ENCODE measurements around the gene ME1.
"Not testable (repeated sequence)": the region's sequence is repeated elsewhere in the genome, so short reads cannot be mapped to it uniquely, and the experiment has no call there.

The ME1 gene

DNA sequence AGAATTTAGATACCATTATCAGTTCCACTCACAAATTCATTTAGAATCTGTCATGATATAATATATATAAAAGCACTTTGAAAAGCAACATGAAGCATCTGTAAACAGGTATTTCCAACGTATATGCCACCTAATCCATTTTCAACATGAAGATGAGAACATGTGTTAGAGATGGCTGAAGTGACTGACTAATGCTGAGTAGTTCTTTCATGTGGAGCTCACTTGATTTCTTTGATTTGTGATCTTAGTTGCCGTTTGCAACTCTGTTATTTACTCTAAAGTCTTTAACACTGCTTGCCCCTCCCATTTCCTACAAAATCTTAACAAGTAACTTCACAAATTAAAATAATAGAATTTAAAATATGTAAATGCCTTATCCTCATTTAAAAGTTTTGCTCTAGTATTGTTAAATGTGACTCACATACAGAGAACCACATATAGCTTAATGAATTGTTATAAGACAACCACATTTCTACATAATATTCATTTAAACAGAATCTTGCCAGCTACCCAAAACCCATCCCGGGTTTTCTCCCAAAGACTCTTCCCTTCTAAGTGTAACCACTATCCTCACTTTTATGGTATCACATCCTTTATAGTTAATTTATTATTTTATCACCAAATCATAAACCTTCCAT lies 78.3 kb downstream of the ME1 start:
- DNase-seq = no peak

- DNase-seq = no peak
Measured at GRCh38 chr6:83343121-83343520, 87.7 kb downstream of the ME1 start.

DNA sequence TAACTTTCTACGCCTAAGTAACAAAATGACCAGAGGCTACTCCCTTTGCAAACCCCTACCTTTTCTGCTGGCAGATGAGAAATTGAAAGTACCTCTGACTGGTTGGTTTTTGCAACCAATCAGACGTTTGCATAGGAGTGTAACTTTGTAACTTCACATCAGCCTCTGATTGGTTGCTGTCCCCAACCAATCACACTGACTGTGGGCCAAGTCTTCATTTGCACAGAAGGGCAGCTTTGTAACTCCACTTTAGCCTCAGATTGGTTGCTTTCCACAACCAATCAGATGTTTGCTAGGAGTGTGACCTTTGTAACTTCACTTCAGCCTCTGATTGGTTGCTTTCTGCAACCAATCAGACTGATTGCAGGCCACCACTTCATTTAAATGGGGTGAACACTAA lies 89.1 kb downstream of the ME1 start:
- no peak for DNase-seq

DNA sequence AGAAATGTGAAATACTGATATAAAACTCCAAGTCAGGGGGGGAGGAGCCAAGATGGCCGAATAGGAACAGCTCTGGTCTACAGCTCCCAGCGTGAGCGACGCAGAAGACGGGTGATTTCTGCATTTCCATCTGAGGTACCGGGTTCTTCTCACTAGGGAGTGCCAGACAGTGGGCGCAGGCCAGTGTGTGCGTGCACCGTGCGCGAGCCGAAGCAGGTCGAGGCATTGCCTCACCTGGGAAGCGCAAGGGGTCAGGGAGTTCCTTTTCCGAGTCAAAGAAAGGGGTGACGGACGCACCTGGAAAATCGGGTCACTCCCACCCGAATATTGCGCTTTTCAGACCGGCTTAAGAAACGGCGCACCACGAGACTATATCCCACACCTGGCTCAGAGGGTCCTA lies 96.9 kb downstream of the ME1 start:
- not testable (repeated sequence) for DNase-seq

DNA sequence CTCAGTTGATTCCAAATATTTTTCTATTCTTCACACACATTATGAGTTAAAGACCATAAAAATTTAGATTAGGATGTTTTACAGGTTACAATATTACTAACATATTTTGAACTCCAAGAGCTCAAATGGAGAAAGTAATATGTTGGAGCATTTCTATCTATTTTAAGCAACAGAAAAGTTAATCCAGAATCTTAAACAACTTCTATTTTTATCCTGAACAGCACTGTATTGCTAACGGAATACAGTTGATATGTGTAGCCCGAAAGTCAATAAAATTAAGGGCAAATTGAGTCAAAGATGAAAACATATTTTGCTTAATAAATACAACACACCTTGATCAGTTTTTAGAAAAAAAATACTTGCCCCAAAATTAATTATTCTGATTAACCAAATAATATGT lies 97.4 kb downstream of the ME1 start:
- DNase-seq = no peak

DNA sequence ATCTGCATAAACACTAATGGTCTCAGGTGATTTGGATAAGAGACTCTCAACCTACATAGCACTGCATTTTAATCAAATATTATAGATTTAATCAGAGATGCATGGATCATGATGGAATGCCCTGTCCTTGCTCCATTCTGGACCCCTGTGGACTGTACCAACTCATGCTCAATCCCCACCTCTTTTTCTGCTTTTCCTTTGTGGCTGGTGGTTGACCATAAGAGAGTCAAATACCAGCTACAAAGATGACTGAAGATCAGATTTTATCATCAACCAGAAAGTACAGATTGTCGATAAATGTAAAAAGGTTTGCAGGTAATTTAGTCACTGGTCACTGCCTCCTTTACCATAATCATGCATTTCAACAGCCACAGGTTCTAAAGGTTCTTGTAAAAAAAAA lies 116.2 kb downstream of the ME1 start:
- no peak for DNase-seq

GRCh38 chr6:83313882-83314281 lies 117.0 kb downstream of the ME1 start:
- DNase-seq = no peak

GRCh38 chr6:83311231-83311630 lies 119.6 kb downstream of the ME1 start:
- peak; percentile 58 for DNase-seq

GRCh38 chr6:83310046-83310445 lies 120.8 kb downstream of the ME1 start:
- no peak for DNase-seq

DNA sequence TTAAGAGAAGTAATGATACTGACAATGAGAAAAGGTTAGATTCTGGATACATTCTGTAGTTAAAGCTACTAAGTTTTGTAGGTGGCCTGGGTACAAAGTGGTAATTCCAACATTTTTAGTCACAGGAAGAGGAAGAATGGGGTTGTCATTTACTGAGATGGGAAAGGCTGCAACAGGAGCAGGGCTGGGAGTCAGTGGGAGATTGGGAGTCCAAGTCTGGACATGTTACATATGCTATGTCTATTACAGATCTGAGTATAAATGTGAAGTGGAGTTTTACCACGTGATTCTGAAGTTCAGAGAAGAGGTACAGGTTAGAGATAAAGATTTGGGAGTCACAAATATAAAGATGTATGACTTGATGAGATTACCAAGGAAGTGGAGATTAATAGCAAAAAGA lies 121.5 kb downstream of the ME1 start:
- peak; percentile 10 for DNase-seq

- DNase-seq = no peak
Measured at GRCh38 chr6:83308833-83309232, 122.0 kb downstream of the ME1 start.

GRCh38 chr6:83307849-83308248 lies 123.0 kb downstream of the ME1 start:
- no peak for DNase-seq

GRCh38 chr6:83303426-83303825 lies 127.4 kb downstream of the ME1 start:
- no peak for DNase-seq

GRCh38 chr6:83294676-83295075 lies 136.2 kb downstream of the ME1 start:
- no peak for DNase-seq

- DNase-seq = no peak
Measured at GRCh38 chr6:83292900-83293843, 137.7 kb downstream of the ME1 start.

- DNase-seq = not testable (repeated sequence)
Measured at GRCh38 chr6:83287298-83287697, 143.6 kb downstream of the ME1 start.

DNA sequence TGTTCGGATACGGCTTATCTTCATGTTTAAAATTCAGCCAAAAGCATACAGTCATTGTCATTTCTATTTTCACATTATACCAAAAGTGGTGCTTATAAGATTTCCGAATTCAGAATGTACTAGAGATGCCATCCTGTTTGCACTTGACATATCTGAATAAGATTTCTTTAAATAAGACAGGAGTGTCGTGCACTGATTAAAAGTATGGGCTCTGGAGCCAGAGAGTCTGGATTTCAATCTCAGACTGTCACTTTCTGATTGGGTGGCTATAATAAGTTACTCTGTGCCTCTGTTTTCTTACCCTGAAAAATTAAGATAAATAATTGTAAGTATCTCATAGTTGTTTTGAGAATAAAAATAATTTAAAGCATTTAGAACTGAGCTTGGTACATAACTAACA lies 144.9 kb downstream of the ME1 start:
- DNase-seq = no peak

- DNase-seq = peak; percentile 20
Measured at GRCh38 chr6:83273596-83273995, 157.3 kb downstream of the ME1 start.

- peak; percentile 92 for DNase-seq
Measured at GRCh38 chr6:83270971-83271719, 159.7 kb downstream of the ME1 start.

DNA sequence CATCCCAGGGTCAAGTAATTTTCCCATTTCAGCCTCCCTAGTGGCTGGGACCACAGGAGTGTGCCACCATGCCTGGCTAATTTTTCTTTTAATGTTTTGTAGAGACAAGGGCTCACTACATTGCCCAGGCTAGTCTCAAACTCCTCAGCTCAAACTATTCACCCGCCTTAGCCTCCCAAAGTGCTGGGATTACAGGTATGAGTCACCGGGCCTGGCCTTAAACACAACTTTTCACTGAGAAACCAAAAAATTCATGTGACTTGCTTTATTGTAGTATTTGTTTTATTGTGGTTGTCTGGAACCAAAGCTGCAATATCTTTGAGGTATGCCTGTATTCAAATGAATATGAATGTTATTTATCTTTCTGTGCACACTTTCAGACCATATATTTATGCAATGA lies 165.5 kb downstream of the ME1 start:
- peak; percentile 73 for DNase-seq

- no peak for DNase-seq
Measured at GRCh38 chr6:83260577-83260976, 170.3 kb downstream of the ME1 start.

DNA sequence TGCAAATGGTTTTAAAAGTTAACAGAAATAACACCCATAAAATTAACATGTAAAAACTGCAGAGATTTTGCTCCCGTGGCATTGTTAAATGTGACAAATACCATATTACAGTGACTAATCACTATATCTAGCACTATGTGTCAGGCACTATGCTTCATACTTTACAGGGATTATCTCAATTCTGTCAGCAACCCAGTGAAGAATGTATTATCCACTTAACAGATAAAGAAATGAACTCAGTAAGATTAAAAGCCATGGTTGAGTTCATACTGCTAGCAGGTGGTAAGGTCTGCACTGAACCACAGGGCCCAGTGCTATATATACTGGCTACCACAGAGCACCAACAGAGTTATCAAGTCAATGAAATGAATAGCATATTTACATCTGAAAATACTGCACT lies 172.3 kb downstream of the ME1 start:
- peak; percentile 17 for DNase-seq

DNA sequence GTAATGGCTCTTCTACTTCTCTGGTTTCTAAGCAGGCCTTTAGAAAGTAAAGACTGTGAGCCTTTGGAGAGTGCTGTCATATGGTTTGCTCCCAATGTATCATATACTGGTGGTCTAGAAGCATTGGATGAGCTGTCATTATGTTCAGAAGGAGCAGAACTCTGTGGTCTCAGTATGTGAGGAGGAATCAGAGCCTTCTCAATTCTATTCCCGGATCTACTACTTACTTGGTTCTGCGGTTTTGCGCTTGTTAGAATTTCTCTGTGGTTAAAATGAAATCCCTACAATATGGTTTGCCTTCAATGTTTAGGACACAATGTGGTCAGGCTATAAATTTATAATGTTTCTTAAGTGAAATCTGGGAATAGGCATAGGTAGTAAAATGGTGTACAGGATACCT lies 173.1 kb downstream of the ME1 start:
- no peak for DNase-seq
